ENCODE data around the gene NCAM1. TPM values are rescaled to one million over a fixed set of nuclear protein-coding genes. Genes with fewer than 3 reads are reported as not detected.

NCAM1 gene
- total RNA-seq, 4 donors from 2014 or later: 56.3 to 193 (median 70.2) TPM

- Histone ChIP-seq H3K4me3 (no peak overlapping the region), H3K27ac (no peak overlapping the region), H3K36me3 (peaks cover 0 to 57% of the 10 kb centered on the region in 2 donors), H3K9me3 (no peaks in the 10 kb centered on the region), H3K27me3 (no peaks in the 10 kb centered on the region), H3K4me1 (no peaks in the 10 kb centered on the region)
- no peak for TF ChIP-seq POLR2AphosphoS5 (IDR thresholded peaks at IDR 0.05)
- TF ChIP-seq EP300 (IDR thresholded peaks at IDR 0.05): no peak
- TF ChIP-seq POLR2A (IDR thresholded peaks at IDR 0.05): no peak
- TF ChIP-seq CTCF (IDR thresholded peaks at IDR 0.05): no peak
- no peak for ATAC-seq
- 63 to 88% methylated on average over 2 of the region's 2 CpGs for WGBS, 2 donors (ENCODE audit: low coverage in 1 of 2)
These were observed 252.3 kb downstream of the NCAM1 start for GRCh38 chr11:113213549-113213948.

- TF ChIP-seq EP300 (IDR thresholded peaks at IDR 0.05) (no peak), POLR2A (IDR thresholded peaks at IDR 0.05) (no peak), CTCF (IDR thresholded peaks at IDR 0.05) (no peak), POLR2AphosphoS5 (IDR thresholded peaks at IDR 0.05) (no peak)
- H3K27me3 ChIP-seq: no peaks in the 10 kb centered on the region
- no peak overlapping the region for H3K4me3 ChIP-seq
- no peaks in the 10 kb centered on the region for H3K9me3 ChIP-seq
- H3K4me1 ChIP-seq: no peaks in the 10 kb centered on the region
- ATAC-seq: no peak
- 94% methylated on average over 2 of the region's 2 CpGs for WGBS, 2 donors (ENCODE audit: low coverage in 1 of 2)
- peaks cover 0 to 50% of the 10 kb centered on the region in 2 donors for H3K36me3 ChIP-seq
- H3K27ac ChIP-seq: no peak overlapping the region
These were observed 261.0 kb downstream of the NCAM1 start for GRCh38 chr11:113222241-113222640.

GRCh38 chr11:113234888-113235287 lies 273.7 kb downstream of the NCAM1 start:
- WGBS, 2 donors (ENCODE audit: low coverage in 1 of 2): 88% methylated on average over 10 of the region's 14 CpGs; no CpG with 5 or more reads in 1 of the 2 donors
- TF ChIP-seq POLR2AphosphoS5 (IDR thresholded peaks at IDR 0.05) (no peak), POLR2A (IDR thresholded peaks at IDR 0.05) (no peak), CTCF (IDR thresholded peaks at IDR 0.05) (no peak), EP300 (IDR thresholded peaks at IDR 0.05) (no peak)
- Histone ChIP-seq H3K27ac (no peak overlapping the region), H3K4me1 (no peaks in the 10 kb centered on the region), H3K4me3 (no peak overlapping the region), H3K9me3 (no peaks in the 10 kb centered on the region), H3K27me3 (no peaks in the 10 kb centered on the region), H3K36me3 (peaks cover 0 to 54% of the 10 kb centered on the region in 2 donors)
- no peak for ATAC-seq

GRCh38 chr11:113237261-113237660 lies 276.0 kb downstream of the NCAM1 start:
- no peaks in the 10 kb centered on the region for H3K9me3 ChIP-seq
- ATAC-seq: no peak
- 96% methylated on average over 4 of the region's 4 CpGs; no CpG with 5 or more reads in 1 of the 2 donors for WGBS, 2 donors (ENCODE audit: low coverage in 1 of 2)
- H3K36me3 ChIP-seq: peaks cover 0 to 47% of the 10 kb centered on the region in 2 donors
- no peaks in the 10 kb centered on the region for H3K27me3 ChIP-seq
- H3K4me1 ChIP-seq: peaks cover 0 to 18% (median 0%) of the 10 kb centered on the region in 3 donors
- H3K4me3 ChIP-seq: no peak overlapping the region
- TF ChIP-seq EP300 (IDR thresholded peaks at IDR 0.05) (no peak), POLR2AphosphoS5 (IDR thresholded peaks at IDR 0.05) (no peak), POLR2A (IDR thresholded peaks at IDR 0.05) (no peak), CTCF (IDR thresholded peaks at IDR 0.05) (no peak)
- no peak overlapping the region for H3K27ac ChIP-seq

- no peaks in the 10 kb centered on the region for H3K9me3 ChIP-seq
- no peak overlapping the region for H3K27ac ChIP-seq
- TF ChIP-seq POLR2A (IDR thresholded peaks at IDR 0.05): no peak
- TF ChIP-seq CTCF (IDR thresholded peaks at IDR 0.05): no peak
- no peak for TF ChIP-seq POLR2AphosphoS5 (IDR thresholded peaks at IDR 0.05)
- no peak for TF ChIP-seq EP300 (IDR thresholded peaks at IDR 0.05)
- H3K36me3 ChIP-seq: peaks cover 0 to 33% of the 10 kb centered on the region in 2 donors
- peaks cover 0 to 32% (median 0%) of the 10 kb centered on the region in 3 donors for H3K4me1 ChIP-seq
- ATAC-seq: no peak
- H3K4me3 ChIP-seq: no peak overlapping the region
- WGBS, 2 donors (ENCODE audit: low coverage in 1 of 2): 100% methylated on average over 1 to 2 of the region's 5 CpGs
- H3K27me3 ChIP-seq: no peaks in the 10 kb centered on the region
These were observed 277.5 kb downstream of the NCAM1 start for GRCh38 chr11:113238721-113239120.
